Transverse colon (tissue), 4 donors: Measurements from ENCODE around the gene LOXL1. TPM values are rescaled to one million over a fixed set of nuclear protein-coding genes. Genes with fewer than 3 reads are reported as not detected.

Experiments used
- DNase-seq: peaks from one replicate; pipeline ENCODE4 v3.0.0-alpha.2; 2019
- H3K27ac ChIP-seq, 4 donors: fragments of 200-600 bp; sonication (generic); 2 replicates each; pipeline ENCODE4 v1.5.1; 2016 to 2018; ENCODE audit warnings: inconsistent platforms in 4 of 4
- H3K27me3 ChIP-seq: fragments of 200-600 bp; sonication (generic); 2 replicates; pipeline ENCODE4 v1.5.1; 2017; ENCODE audit warnings: inconsistent platforms
- H3K36me3 ChIP-seq, 4 donors: fragments of 200-600 bp; sonication (generic); 2 replicates each; pipeline ENCODE4 v1.5.1; 2017 to 2019; ENCODE audit warnings: inconsistent platforms in 4 of 4
- H3K4me1 ChIP-seq, 4 donors: fragments of 200-600 bp; sonication (generic); 2 replicates each; pipeline ENCODE4 v1.5.1; 2017 to 2020; ENCODE audit warnings: inconsistent platforms in 4 of 4
- H3K4me3 ChIP-seq, 4 donors: fragments of 200-600 bp; sonication (generic); 1 replicate in 1 of 4; 2 replicates in 3 of 4; pipeline versions ENCODE4 v1.5.1 to v1.6.1; 2017 to 2019; ENCODE audit warnings: inconsistent platforms in 4 of 4
- H3K9me3 ChIP-seq, 2 donors: fragments of 200-600 bp; sonication (generic); 2 replicates each; pipeline ENCODE4 v1.5.1; 2017 to 2019; ENCODE audit warnings: inconsistent platforms in 2 of 2
- EP300 ChIP-seq: sonication (generic); formaldehyde crosslinking; IDR thresholded peaks from one replicate; pipeline ENCODE4 v1.6.1; 2017; ENCODE audit warnings: antibody characterized with exemption, low read depth
- POLR2A ChIP-seq: fragments of 450-650 bp; IDR thresholded peaks from one replicate; pipeline ENCODE4 v1.6.1; 2016; ENCODE audit warnings: antibody characterized with exemption, mild to moderate bottlenecking, moderate library complexity
- POLR2AphosphoS5 ChIP-seq, 3 donors: sonication (generic); formaldehyde crosslinking; IDR thresholded peaks; one replicate each; pipeline ENCODE4 v1.6.1; 2016; ENCODE audit warnings: antibody characterized with exemption in 3 of 3
- WGBS, 2 donors: methylation state at CpG; one replicate each; pipeline ENCODE4 v1.1.5; 2018; ENCODE audit warnings: low coverage in 1 of 2; 5-methylcytosine and 5-hydroxymethylcytosine counted together
- in situ Hi-C, 4 donors: fragments of 200-750 bp; cut with MboI; loops; one replicate each; pipeline versions ENCODE4 v1.15.0 to v1.15.1; 2017; ENCODE audit warnings: low sequenced_read_pairs in 3 of 4, low pct_ligation_motif_present in 1 of 4, low pct_unique_long_range_greater_than_20kb in 1 of 4
- intact Hi-C: fragments of 100-400 bp; cut with DNase I; formaldehyde crosslinking; loops from one replicate; pipeline ENCODE4 v1.15.1; 2023; ENCODE audit warnings: low total_unique reads
- total RNA-seq, 4 donors: library from RNA; depleted of rRNA; stranded (reverse); fragments of >200 nt; gene quantifications; one replicate each; pipeline ENCODE4 v1.1.0, GENCODE V29; 2016
- TF ChIP-seq, protein P1 (sequence below), 5 experiments: fragments of 200-600 bp in 3 of 5; fragments of 450-650 bp in 2 of 5; sonication (generic) in 3 of 5; IDR thresholded peaks; 1 replicate in 2 of 5; 2 replicates in 3 of 5; pipeline ENCODE4 v1.5.1; 2016 to 2017; ENCODE audit warnings: antibody characterized with exemption in 5 of 5, inconsistent platforms in 3 of 5, mild to moderate bottlenecking in 2 of 5, moderate library complexity in 1 of 5

The LOXL1 gene
- total RNA-seq, 4 donors from 2014 or later, result 1.8 to 6.8 (median 1.9) TPM; not detected in 1

DNA sequence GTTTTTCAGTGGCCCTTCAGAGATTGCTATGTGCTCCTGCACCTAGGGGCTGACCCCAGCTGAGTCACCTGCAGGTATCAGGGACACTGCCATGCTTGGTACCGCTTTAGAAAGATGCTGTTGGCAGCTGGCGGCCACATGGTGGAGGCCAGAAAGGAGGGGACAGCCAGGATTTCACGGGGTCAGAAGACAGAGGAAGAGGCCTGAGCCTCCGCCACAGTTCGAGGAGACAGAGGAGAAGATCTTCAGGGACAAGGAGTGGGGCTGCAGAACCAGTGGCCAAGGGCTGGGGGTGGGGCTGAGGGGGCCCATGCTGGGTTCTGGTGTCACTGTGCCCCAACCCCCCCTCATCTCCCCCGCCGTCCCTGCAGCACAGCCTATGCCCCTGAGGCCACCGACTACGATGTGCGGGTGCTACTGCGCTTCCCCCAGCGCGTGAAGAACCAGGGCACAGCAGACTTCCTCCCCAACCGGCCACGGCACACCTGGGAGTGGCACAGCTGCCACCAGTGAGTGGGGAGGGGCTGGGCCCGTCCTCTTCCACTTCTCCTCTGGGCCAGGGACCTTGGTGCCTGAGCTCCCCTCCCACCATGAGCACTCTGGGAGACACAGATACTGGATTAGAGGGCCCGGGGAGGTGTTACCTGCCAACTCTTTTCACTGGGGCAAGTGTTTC lies 19.9 kb downstream of the LOXL1 start:
- intact Hi-C loops (no loop called here), in situ Hi-C loops (loop anchor here in 1 of 4 donors (25.0 kb wide), 1 partner anchor 366 kb away; no protein-coding TSS in a partner anchor)
- Histone ChIP-seq H3K4me1 (peaks cover 0 to 6% (median 2%) of the 10 kb centered on the region in 4 donors), H3K36me3 (no peaks in the 10 kb centered on the region), H3K27me3 (no peaks in the 10 kb centered on the region), H3K4me3 (no peak overlapping the region), H3K27ac (no peak overlapping the region), H3K9me3 (no peaks in the 10 kb centered on the region)
- 70% methylated on average over 17 of the region's 17 CpGs; no CpG with 5 or more reads in 1 of the 2 donors for WGBS, 2 donors
- no peak for DNase-seq
- TF ChIP-seq POLR2AphosphoS5 (IDR thresholded peaks at IDR 0.05) (no peak), EP300 (no peak), POLR2A (no peak)
- TF ChIP-seq, protein P1, sequence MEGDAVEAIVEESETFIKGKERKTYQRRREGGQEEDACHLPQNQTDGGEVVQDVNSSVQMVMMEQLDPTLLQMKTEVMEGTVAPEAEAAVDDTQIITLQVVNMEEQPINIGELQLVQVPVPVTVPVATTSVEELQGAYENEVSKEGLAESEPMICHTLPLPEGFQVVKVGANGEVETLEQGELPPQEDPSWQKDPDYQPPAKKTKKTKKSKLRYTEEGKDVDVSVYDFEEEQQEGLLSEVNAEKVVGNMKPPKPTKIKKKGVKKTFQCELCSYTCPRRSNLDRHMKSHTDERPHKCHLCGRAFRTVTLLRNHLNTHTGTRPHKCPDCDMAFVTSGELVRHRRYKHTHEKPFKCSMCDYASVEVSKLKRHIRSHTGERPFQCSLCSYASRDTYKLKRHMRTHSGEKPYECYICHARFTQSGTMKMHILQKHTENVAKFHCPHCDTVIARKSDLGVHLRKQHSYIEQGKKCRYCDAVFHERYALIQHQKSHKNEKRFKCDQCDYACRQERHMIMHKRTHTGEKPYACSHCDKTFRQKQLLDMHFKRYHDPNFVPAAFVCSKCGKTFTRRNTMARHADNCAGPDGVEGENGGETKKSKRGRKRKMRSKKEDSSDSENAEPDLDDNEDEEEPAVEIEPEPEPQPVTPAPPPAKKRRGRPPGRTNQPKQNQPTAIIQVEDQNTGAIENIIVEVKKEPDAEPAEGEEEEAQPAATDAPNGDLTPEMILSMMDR (IDR thresholded peaks at IDR 0.05), result no peak

- no peak for DNase-seq
- 95% methylated on average over 9 of the region's 9 CpGs; no CpG with 5 or more reads in 1 of the 2 donors for WGBS, 2 donors
- Histone ChIP-seq H3K4me1 (peaks cover 5 to 13% (median 8%) of the 10 kb centered on the region in 4 donors), H3K36me3 (no peaks in the 10 kb centered on the region), H3K27me3 (no peaks in the 10 kb centered on the region), H3K27ac (no peak overlapping the region), H3K4me3 (no peak overlapping the region), H3K9me3 (no peaks in the 10 kb centered on the region)
- TF ChIP-seq, protein P1 (IDR thresholded peaks at IDR 0.05), result no peak
- TF ChIP-seq POLR2A (no peak), EP300 (no peak), POLR2AphosphoS5 (IDR thresholded peaks at IDR 0.05) (no peak)
- in situ Hi-C loops, result loop anchor here in 1 of 4 donors (25.0 kb wide), 1 partner anchor 365 kb away; no protein-coding TSS in a partner anchor
- intact Hi-C loops, result no loop called here
These were observed 20.6 kb downstream of the LOXL1 start for GRCh38 chr15:73946795-73947370.

- no peaks in the 10 kb centered on the region for H3K27me3 ChIP-seq
- no peaks in the 10 kb centered on the region for H3K9me3 ChIP-seq
- intact Hi-C loops, result no loop called here
- H3K36me3 ChIP-seq, result no peaks in the 10 kb centered on the region
- TF ChIP-seq, protein P1 (IDR thresholded peaks at IDR 0.05), result no peak
- no peak for TF ChIP-seq POLR2AphosphoS5 (IDR thresholded peaks at IDR 0.05)
- no peak for TF ChIP-seq POLR2A
- TF ChIP-seq EP300, result no peak
- in situ Hi-C loops, result loop anchor here in 1 of 4 donors (25.0 kb wide), 1 partner anchor 365 kb away; no protein-coding TSS in a partner anchor
- H3K27ac ChIP-seq, result no peak overlapping the region
- no peak for DNase-seq
- H3K4me3 ChIP-seq, result no peak overlapping the region
- WGBS, 2 donors, result 93 to 100% methylated on average over 1 to 9 of the region's 9 CpGs
- peaks cover 8 to 19% (median 10%) of the 10 kb centered on the region in 4 donors for H3K4me1 ChIP-seq
These were observed 21.4 kb downstream of the LOXL1 start for GRCh38 chr15:73947651-73948050.

DNA sequence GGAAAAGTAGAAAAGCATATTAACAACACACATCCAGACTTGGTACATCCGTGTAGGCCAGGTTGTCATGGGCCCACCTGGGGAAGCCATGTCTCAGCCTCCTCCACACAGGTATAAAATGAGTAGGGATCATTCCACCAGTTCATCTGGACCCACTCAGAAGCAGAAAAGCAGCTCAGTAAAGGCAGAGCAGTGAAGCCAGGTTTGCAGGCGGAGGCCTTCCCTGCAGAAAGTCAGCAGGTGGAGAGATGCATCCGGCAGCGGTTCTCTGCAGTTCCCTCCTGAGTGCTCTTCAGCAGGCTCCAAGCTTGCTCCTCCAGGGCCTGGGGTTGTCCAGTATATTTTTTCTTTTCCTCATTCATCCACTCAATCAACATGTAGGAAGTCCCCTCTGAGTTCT lies 22.1 kb downstream of the LOXL1 start:
- Histone ChIP-seq H3K36me3 (no peaks in the 10 kb centered on the region), H3K4me1 (peaks cover 8 to 19% (median 10%) of the 10 kb centered on the region in 4 donors), H3K27ac (no peak overlapping the region), H3K4me3 (no peak overlapping the region), H3K9me3 (no peaks in the 10 kb centered on the region), H3K27me3 (no peaks in the 10 kb centered on the region)
- intact Hi-C loops, result no loop called here
- in situ Hi-C loops, result loop anchor here in 1 of 4 donors (25.0 kb wide), 1 partner anchor 364 kb away; no protein-coding TSS in a partner anchor
- TF ChIP-seq, protein P1 (IDR thresholded peaks at IDR 0.05), result no peak
- no peak for TF ChIP-seq POLR2A
- TF ChIP-seq POLR2AphosphoS5 (IDR thresholded peaks at IDR 0.05), result no peak
- no peak for TF ChIP-seq EP300
- DNase-seq, result no peak
- WGBS, 2 donors, result 85% methylated on average over 4 of the region's 4 CpGs; no CpG with 5 or more reads in 1 of the 2 donors
